Liver (tissue), 9 donors: ENCODE data around the gene CLDN20. TPM values are rescaled to one million over a fixed set of nuclear protein-coding genes. Genes with fewer than 3 reads are reported as not detected.

Experiments
- DNase-seq: peaks from one replicate; pipeline ENCODE4 v3.0.0-alpha.2; 2017; ENCODE audit warnings: low spot score
- H3K27ac ChIP-seq, 2 donors: one replicate each; pipeline ENCODE4 v1.7.0; 2013; ENCODE audit warnings: inconsistent platforms in 2 of 2, low read length in 2 of 2, control low read depth in 1 of 2, low read depth in 1 of 2, mild to moderate bottlenecking in 1 of 2
- H3K27me3 ChIP-seq, 4 donors: one replicate each; pipeline versions ENCODE4 v1.6.1 to v1.7.0; 2013; ENCODE audit warnings: low read length in 3 of 4, inconsistent platforms in 1 of 4, mild to moderate bottlenecking in 1 of 4, moderate library complexity in 1 of 4; ENCODE audit not compliant: control insufficient read depth in 4 of 4, insufficient read depth in 4 of 4
- H3K36me3 ChIP-seq, 4 donors: one replicate each; pipeline versions ENCODE4 v1.6.1 to v1.7.0; 2013; ENCODE audit warnings: low read length in 3 of 4, mild to moderate bottlenecking in 3 of 4, low read depth in 1 of 4, moderate library complexity in 1 of 4; ENCODE audit not compliant: control insufficient read depth in 4 of 4, insufficient read depth in 3 of 4
- H3K4me1 ChIP-seq, 4 donors: one replicate each; pipeline versions ENCODE4 v1.6.1 to v1.7.0; 2013; ENCODE audit warnings: low read length in 3 of 4, mild to moderate bottlenecking in 3 of 4, moderate library complexity in 1 of 4; ENCODE audit not compliant: control insufficient read depth in 4 of 4, insufficient read depth in 4 of 4
- H3K4me3 ChIP-seq, 3 donors: one replicate each; pipeline versions ENCODE4 v1.6.1 to v1.7.0; 2013; ENCODE audit warnings: low read length in 3 of 3, control low read depth in 1 of 3, low read depth in 1 of 3, mild to moderate bottlenecking in 1 of 3
- H3K9ac ChIP-seq, 2 donors: one replicate each; pipeline ENCODE4 v1.7.0; 2013; ENCODE audit warnings: low read length in 2 of 2, mild to moderate bottlenecking in 2 of 2, moderate library complexity in 2 of 2, control low read depth in 1 of 2, low read depth in 1 of 2
- H3K9me3 ChIP-seq, 4 donors: one replicate each; pipeline versions ENCODE4 v1.6.1 to v1.7.0; 2013; ENCODE audit warnings: low read length in 3 of 4; ENCODE audit not compliant: control insufficient read depth in 4 of 4
- ATF3 ChIP-seq: IDR thresholded peaks from 2 replicates; pipeline ENCODE4 v1.6.1; 2016; ENCODE audit warnings: antibody characterized with exemption
- CTCF ChIP-seq: fragments of 150-350 bp; IDR thresholded peaks from 2 replicates; pipeline ENCODE4 v1.5.1; 2017; ENCODE audit warnings: improper control_type of control experiment, low read depth, low read length; ENCODE audit not compliant: missing input control
- EGR1 ChIP-seq, 2 donors: IDR thresholded peaks; 2 replicates each; pipeline ENCODE4 v1.6.1; 2016 to 2018; ENCODE audit warnings: antibody characterized with exemption in 2 of 2, low read depth in 2 of 2
- FOXA2 ChIP-seq: IDR thresholded peaks from 2 replicates; pipeline ENCODE4 v1.6.1; 2016; ENCODE audit warnings: antibody characterized with exemption
- GABPA ChIP-seq, 2 donors: IDR thresholded peaks in 1 of 2; conservative IDR thresholded peaks in 1 of 2; 2 replicates each; pipeline ENCODE4 v1.6.1; 2016; ENCODE audit warnings: antibody characterized with exemption in 2 of 2, mild to moderate bottlenecking in 1 of 2, moderate library complexity in 1 of 2
- HNF4A ChIP-seq, 2 donors: conservative IDR thresholded peaks; 2 replicates each; pipeline ENCODE4 v1.6.1; 2016; ENCODE audit warnings: antibody characterized with exemption in 2 of 2, mild to moderate bottlenecking in 2 of 2
- HNF4G ChIP-seq: IDR thresholded peaks from 2 replicates; pipeline ENCODE4 v1.6.1; 2016; ENCODE audit warnings: antibody characterized with exemption
- JUND ChIP-seq, 2 donors: IDR thresholded peaks; 2 replicates each; pipeline ENCODE4 v1.6.1; 2016; ENCODE audit warnings: antibody characterized with exemption in 2 of 2
- MAX ChIP-seq: IDR thresholded peaks from 2 replicates; pipeline ENCODE4 v1.6.1; 2016; ENCODE audit warnings: antibody characterized with exemption
- RAD21 ChIP-seq, 2 donors: IDR thresholded peaks; 2 replicates each; pipeline ENCODE4 v1.6.1; 2016; ENCODE audit warnings: antibody characterized with exemption in 2 of 2, mild to moderate bottlenecking in 2 of 2
- REST ChIP-seq: IDR thresholded peaks from 2 replicates; pipeline ENCODE4 v1.6.1; 2016; ENCODE audit warnings: antibody characterized with exemption, mild to moderate bottlenecking
- SP1 ChIP-seq: IDR thresholded peaks from 2 replicates; pipeline ENCODE4 v1.6.1; 2018; ENCODE audit warnings: antibody characterized with exemption, mild to moderate bottlenecking
- TAF1 ChIP-seq: conservative IDR thresholded peaks from 2 replicates; pipeline ENCODE4 v1.6.1; 2016; ENCODE audit warnings: antibody characterized with exemption, mild to moderate bottlenecking
- YY1 ChIP-seq: IDR thresholded peaks from 2 replicates; pipeline ENCODE4 v1.6.1; 2016; ENCODE audit warnings: antibody characterized with exemption, mild to moderate bottlenecking
- ZBTB33 ChIP-seq: IDR thresholded peaks from 2 replicates; pipeline ENCODE4 v1.6.1; 2016; ENCODE audit warnings: antibody characterized with exemption
- WGBS: extraction: QIAGEN DNeasy Blood & Tissue Kit; methylation state at CpG from one replicate; pipeline ENCODE4 v1.1.7; 2013; 5-methylcytosine and 5-hydroxymethylcytosine counted together
- polyA plus RNA-seq, 2 donors: library from polyadenylated mRNA; stranded (reverse) in 1 of 2; unstranded in 1 of 2; fragments of 200-250 nt in 1 of 2; fragments of >200 nt in 1 of 2; fragmentation: Nextera tagmentation in 1 of 2; extraction: Ambion mirVana in 1 of 2; gene quantifications; one replicate each; pipeline versions ENCODE4 v1.2.1 to v1.2.3, GENCODE V29; 2013 to 2015
- total RNA-seq, 2 donors: library from RNA; depleted of rRNA; stranded (reverse); fragments of >200 nt; gene quantifications; one replicate each; pipeline ENCODE4 v1.2.3, GENCODE V29; 2014
- donor health status: healthy.
- donor health status: healthy.
- donor health status: healthy.
- donor health status: healthy.
- donor health status: healthy.

The CLDN20 gene
- total and polyA plus RNA-seq, 4 donors, result 0.26 TPM; not detected in 3

- TF ChIP-seq ZBTB33 (no peak), ATF3 (no peak)
- Histone ChIP-seq H3K9ac (no peak overlapping the region), H3K4me3 (no peak overlapping the region), H3K4me1 (no peaks in the 10 kb centered on the region), H3K27ac (no peak overlapping the region), H3K27me3 (no peaks in the 10 kb centered on the region), H3K9me3 (no peaks in the 10 kb centered on the region), H3K36me3 (peaks cover 0 to 46% (median 21%) of the 10 kb centered on the region in 4 donors)
- 68% methylated on average over 1 of the region's 1 CpG for whole genome bisulfite sequencing
- DNase-seq, result no peak
These were observed 10.5 kb upstream of the CLDN20 start for GRCh38 chr6:155253337-155253736.

- Histone ChIP-seq H3K9me3 (no peaks in the 10 kb centered on the region), H3K4me3 (no peak overlapping the region), H3K4me1 (no peaks in the 10 kb centered on the region), H3K36me3 (peaks cover 4 to 53% (median 26%) of the 10 kb centered on the region in 4 donors), H3K27me3 (no peaks in the 10 kb centered on the region), H3K9ac (no peak overlapping the region), H3K27ac (no peak overlapping the region)
- WGBS, result 92% methylated on average over 10 of the region's 10 CpGs
- TF ChIP-seq GABPA (IDR thresholded peaks at IDR 0.05 in 1 of 2, conservative IDR thresholded peaks at IDR 0.05 in 1 of 2) (no peak), YY1 (no peak), JUND (IDR thresholded peaks at IDR 0.05) (no peak), REST (no peak), HNF4A (conservative IDR thresholded peaks at IDR 0.05) (no peak), TAF1 (no peak), ATF3 (no peak), SP1 (no peak), RAD21 (IDR thresholded peaks at IDR 0.05) (no peak), MAX (no peak), CTCF (no peak), FOXA2 (no peak), HNF4G (no peak), EGR1 (IDR thresholded peaks at IDR 0.05; ENCODE audit: low read depth in 2 of 2) (no peak)
- DNase-seq, result no peak
These were observed 9.7 kb upstream of the CLDN20 start for GRCh38 chr6:155254139-155254538.
